AG04449 (cell line): ENCODE results near the gene ENAH.

Experiments
- CTCF ChIA-PET: fragments of 350-600 bp; formaldehyde crosslinking; extraction: SDS; loops from one replicate; lab custom pipeline; 2021; ENCODE audit warnings: antibody characterized with exemption; lab: Yijun Ruan, JAX
- POLR2A ChIA-PET: fragments of 400-600, 350-600 bp; formaldehyde crosslinking; extraction: SDS; loops from one replicate; lab custom pipeline; 2020; ENCODE audit warnings: antibody characterized with exemption, inconsistent platforms; lab: Yijun Ruan, JAX
- DNase-seq: peaks from one replicate; pipeline ENCODE4 v3.0.0-alpha.2; 2010; ENCODE audit warnings: low read depth, low spot score
- H3K4me3 ChIP-seq: 2 replicates; pipeline ENCODE4 v1.5.1; 2011; ENCODE audit warnings: low read depth, mild to moderate bottlenecking, control low read depth, low read length
- TF ChIP-seq, protein P1 (sequence below): IDR thresholded peaks from one replicate; pipeline ENCODE4 v1.5.1; 2011; ENCODE audit warnings: mild to moderate bottlenecking, moderate library complexity, low read length, control low read depth, inconsistent platforms; ENCODE audit not compliant: insufficient read depth; ENCODE audit errors: missing control alignments

Gene ENAH

DNA sequence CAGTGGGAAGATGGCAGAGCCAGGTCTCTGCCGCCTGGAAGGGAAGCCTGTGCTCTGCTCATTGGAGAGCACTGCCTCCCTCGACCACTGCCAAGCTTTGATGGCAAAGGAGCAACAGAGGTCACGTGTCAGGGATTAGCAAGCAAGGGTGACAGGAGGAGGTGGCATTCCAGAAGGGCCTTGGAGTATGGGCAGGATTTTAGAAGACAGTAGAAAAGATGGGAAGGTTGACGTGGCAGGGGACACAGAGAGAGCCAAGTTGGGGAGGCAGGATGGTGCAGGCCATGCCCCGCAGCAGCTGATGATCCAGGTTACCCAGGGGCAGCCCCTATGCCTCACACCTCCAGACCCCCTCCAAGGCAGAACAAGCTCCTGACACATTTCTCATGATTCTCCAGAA lies 203.1 kb downstream of the ENAH start:
- TF ChIP-seq, protein P1, sequence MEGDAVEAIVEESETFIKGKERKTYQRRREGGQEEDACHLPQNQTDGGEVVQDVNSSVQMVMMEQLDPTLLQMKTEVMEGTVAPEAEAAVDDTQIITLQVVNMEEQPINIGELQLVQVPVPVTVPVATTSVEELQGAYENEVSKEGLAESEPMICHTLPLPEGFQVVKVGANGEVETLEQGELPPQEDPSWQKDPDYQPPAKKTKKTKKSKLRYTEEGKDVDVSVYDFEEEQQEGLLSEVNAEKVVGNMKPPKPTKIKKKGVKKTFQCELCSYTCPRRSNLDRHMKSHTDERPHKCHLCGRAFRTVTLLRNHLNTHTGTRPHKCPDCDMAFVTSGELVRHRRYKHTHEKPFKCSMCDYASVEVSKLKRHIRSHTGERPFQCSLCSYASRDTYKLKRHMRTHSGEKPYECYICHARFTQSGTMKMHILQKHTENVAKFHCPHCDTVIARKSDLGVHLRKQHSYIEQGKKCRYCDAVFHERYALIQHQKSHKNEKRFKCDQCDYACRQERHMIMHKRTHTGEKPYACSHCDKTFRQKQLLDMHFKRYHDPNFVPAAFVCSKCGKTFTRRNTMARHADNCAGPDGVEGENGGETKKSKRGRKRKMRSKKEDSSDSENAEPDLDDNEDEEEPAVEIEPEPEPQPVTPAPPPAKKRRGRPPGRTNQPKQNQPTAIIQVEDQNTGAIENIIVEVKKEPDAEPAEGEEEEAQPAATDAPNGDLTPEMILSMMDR, result no peak
- no peak overlapping the region for H3K4me3 ChIP-seq
- DNase-seq, result no peak
- POLR2A ChIA-PET, result no interaction called here
- CTCF ChIA-PET, result interaction anchor here (0.6 to 1.3 kb wide), 3 partner anchors 9 to 25 kb away, joined by 3 to 4 read pairs (median 3); no protein-coding TSS in a partner anchor

- ChIA-PET POLR2A (no interaction called here), CTCF (interaction anchor here (1.3 to 1.6 kb wide), 3 partner anchors 9 to 11 kb away, joined by 3 to 5 read pairs (median 4); no protein-coding TSS in a partner anchor)
- no peak for DNase-seq
- H3K4me3 ChIP-seq, result no peak overlapping the region
- TF ChIP-seq, protein P1, result no peak
Observed at GRCh38 chr1:225449261-225449660, 203.7 kb downstream of the ENAH start.

- no peak for DNase-seq
- ChIA-PET POLR2A (no interaction called here), CTCF (interaction anchor here (1.0 to 1.6 kb wide), 3 partner anchors 10 to 26 kb away, joined by 3 to 5 read pairs (median 3); no protein-coding TSS in a partner anchor)
- H3K4me3 ChIP-seq, result no peak overlapping the region
- TF ChIP-seq, protein P1, result no peak
Observed at GRCh38 chr1:225448146-225448805, 204.6 kb downstream of the ENAH start.

GRCh38 chr1:225447650-225448089 lies 205.3 kb downstream of the ENAH start:
- ChIA-PET CTCF (interaction anchor here (1.0 to 1.6 kb wide), 2 partner anchors 10 to 27 kb away, joined by 3 to 5 read pairs; no protein-coding TSS in a partner anchor), POLR2A (no interaction called here)
- H3K4me3 ChIP-seq, result no peak overlapping the region
- DNase-seq, result no peak
- TF ChIP-seq, protein P1, result no peak

DNA sequence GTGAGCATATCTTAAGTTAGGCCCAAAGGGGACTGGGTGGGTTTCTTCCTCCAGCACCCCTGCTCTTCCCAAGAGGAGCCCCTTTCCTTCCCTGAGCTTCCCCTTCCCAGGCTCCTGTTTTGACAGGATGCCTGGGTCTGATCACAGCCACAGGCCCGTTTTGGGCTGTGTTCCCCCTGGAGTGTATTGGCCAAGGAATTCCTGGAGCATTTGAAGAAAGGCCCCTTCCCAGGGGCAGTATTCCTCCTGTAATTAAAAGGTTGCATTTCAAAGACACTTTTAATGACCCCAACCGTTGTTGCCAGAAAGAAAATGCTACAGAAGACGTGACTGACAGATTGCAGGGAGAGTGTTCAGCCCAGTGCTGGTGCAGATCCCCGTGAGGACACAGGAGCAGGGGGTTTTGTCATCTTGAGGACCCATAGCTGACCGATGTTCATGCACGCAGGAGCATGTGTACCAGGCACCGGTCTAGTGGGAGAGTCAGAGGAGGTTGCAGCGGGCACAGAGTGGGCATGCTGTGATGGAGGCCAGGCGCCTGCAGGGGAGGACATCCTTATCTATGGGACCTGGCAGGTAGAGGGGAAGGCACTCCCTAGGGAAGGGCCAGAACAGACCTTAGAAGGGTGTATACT lies 205.8 kb downstream of the ENAH start:
- TF ChIP-seq, protein P1, result no peak
- no peak for DNase-seq
- no peak overlapping the region for H3K4me3 ChIP-seq
- CTCF ChIA-PET, result no interaction called here
- POLR2A ChIA-PET, result no interaction called here

- no peak for DNase-seq
- H3K4me3 ChIP-seq, result no peak overlapping the region
- TF ChIP-seq, protein P1, result no peak
- POLR2A ChIA-PET, result no interaction called here
- CTCF ChIA-PET, result no interaction called here
Observed at GRCh38 chr1:225446595-225446960, 206.3 kb downstream of the ENAH start.
